Measurements from ENCODE around the gene LRP1B. TPM values are rescaled to one million over a fixed set of nuclear protein-coding genes. Genes with fewer than 3 reads are reported as not detected.

LRP1B gene
- total RNA-seq, 4 donors from 2014 or later: 0.42 to 0.71 (median 0.65) TPM

DNA sequence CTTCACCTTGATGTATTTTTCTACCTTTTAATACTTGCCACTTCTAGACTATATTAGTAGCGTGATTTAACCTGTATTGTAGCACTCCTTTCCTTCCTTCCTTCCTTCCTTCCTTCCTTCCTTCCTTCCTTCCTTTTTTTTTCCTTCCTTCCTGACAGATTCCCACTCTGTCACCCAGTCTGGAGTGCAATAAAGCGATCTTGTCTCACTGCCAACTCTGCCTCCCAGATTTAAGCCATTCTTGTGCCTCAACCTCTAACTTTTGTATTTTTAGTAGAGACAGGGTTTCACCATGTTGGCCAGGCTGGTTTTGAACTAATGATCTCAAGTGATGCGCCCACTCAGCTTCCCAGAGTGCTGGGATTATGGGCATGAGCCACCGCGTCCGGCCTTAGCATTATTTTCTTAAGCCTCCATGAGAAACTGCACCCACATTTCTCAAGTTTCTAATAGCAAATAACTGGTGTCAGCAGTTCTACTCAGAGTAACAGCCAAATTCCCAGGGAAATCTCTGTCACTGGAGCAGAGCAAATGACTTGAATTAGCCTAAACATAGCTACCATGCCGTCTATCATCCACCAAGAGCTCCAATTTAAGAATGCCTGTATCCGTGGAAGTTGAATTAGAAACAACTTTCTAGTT lies 529.2 kb downstream of the LRP1B start:
- no peak for DNase-seq (ENCODE audit: extremely low spot score)
- no peaks in the 10 kb centered on the region for H3K27me3 ChIP-seq
- H3K27ac ChIP-seq (replicated peaks in 1 of 4): no peak overlapping the region
- intact Hi-C loops (cut with DNase I): no loop called here
- WGBS: 75% methylated on average over 8 of the region's 8 CpGs
- H3K36me3 ChIP-seq: no peaks in the 10 kb centered on the region
- TF ChIP-seq, protein P1, sequence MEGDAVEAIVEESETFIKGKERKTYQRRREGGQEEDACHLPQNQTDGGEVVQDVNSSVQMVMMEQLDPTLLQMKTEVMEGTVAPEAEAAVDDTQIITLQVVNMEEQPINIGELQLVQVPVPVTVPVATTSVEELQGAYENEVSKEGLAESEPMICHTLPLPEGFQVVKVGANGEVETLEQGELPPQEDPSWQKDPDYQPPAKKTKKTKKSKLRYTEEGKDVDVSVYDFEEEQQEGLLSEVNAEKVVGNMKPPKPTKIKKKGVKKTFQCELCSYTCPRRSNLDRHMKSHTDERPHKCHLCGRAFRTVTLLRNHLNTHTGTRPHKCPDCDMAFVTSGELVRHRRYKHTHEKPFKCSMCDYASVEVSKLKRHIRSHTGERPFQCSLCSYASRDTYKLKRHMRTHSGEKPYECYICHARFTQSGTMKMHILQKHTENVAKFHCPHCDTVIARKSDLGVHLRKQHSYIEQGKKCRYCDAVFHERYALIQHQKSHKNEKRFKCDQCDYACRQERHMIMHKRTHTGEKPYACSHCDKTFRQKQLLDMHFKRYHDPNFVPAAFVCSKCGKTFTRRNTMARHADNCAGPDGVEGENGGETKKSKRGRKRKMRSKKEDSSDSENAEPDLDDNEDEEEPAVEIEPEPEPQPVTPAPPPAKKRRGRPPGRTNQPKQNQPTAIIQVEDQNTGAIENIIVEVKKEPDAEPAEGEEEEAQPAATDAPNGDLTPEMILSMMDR (IDR thresholded peaks at IDR 0.05): no peak
- no peak for TF ChIP-seq EP300 (IDR thresholded peaks at IDR 0.05)
- no peak for TF ChIP-seq POLR2AphosphoS5 (IDR thresholded peaks at IDR 0.05)
- TF ChIP-seq POLR2A (IDR thresholded peaks at IDR 0.05; ENCODE audit: low read depth): no peak
- H3K4me3 ChIP-seq: no peak overlapping the region
- no peaks in the 10 kb centered on the region for H3K4me1 ChIP-seq
- H3K9me3 ChIP-seq: no peaks in the 10 kb centered on the region

GRCh38 chr2:141599721-141600120 lies 531.1 kb downstream of the LRP1B start:
- no peaks in the 10 kb centered on the region for H3K9me3 ChIP-seq
- H3K27me3 ChIP-seq: no peaks in the 10 kb centered on the region
- H3K4me3 ChIP-seq: no peak overlapping the region
- no peak for DNase-seq (ENCODE audit: extremely low spot score)
- no peaks in the 10 kb centered on the region for H3K36me3 ChIP-seq
- TF ChIP-seq POLR2A (IDR thresholded peaks at IDR 0.05; ENCODE audit: low read depth) (no peak), EP300 (IDR thresholded peaks at IDR 0.05) (no peak), POLR2AphosphoS5 (IDR thresholded peaks at IDR 0.05) (no peak)
- TF ChIP-seq, protein P1 (IDR thresholded peaks at IDR 0.05): no peak
- intact Hi-C loops (cut with DNase I): no loop called here
- H3K27ac ChIP-seq (replicated peaks in 1 of 4): no peak overlapping the region
- H3K4me1 ChIP-seq: no peaks in the 10 kb centered on the region
- WGBS: 92% methylated on average over 4 of the region's 4 CpGs

DNA sequence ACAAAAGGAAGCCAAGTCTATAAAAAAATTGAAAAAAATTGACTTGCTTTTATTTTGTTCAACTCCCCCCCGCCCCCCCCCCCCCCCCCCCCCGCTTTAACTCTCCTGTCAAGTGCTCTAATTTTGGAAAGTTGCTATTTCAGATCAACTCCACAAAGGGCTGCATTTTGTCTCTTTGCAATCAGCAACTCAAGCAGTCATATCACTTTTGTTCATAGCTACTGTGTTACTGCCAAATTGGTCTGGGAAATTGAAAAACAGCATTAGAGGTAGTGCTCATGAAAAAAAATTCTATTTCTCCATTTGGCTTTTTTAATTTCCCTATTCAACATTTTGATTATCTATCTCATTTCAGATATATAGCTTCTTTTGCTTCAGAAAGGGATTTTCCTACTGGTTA lies 531.8 kb downstream of the LRP1B start:
- Histone ChIP-seq H3K4me1 (no peaks in the 10 kb centered on the region), H3K36me3 (no peaks in the 10 kb centered on the region), H3K27me3 (no peaks in the 10 kb centered on the region), H3K4me3 (no peak overlapping the region), H3K27ac (replicated peaks in 1 of 4) (no peak overlapping the region), H3K9me3 (no peaks in the 10 kb centered on the region)
- TF ChIP-seq POLR2AphosphoS5 (IDR thresholded peaks at IDR 0.05) (no peak), EP300 (IDR thresholded peaks at IDR 0.05) (no peak), POLR2A (IDR thresholded peaks at IDR 0.05; ENCODE audit: low read depth) (no peak)
- TF ChIP-seq, protein P1 (IDR thresholded peaks at IDR 0.05): no peak
- intact Hi-C loops (cut with DNase I): no loop called here
- WGBS: 79% methylated on average over 1 of the region's 2 CpGs
- no peak for DNase-seq (ENCODE audit: extremely low spot score)

GRCh38 chr2:141595316-141595920 lies 535.4 kb downstream of the LRP1B start:
- H3K27me3 ChIP-seq: no peaks in the 10 kb centered on the region
- H3K9me3 ChIP-seq: no peaks in the 10 kb centered on the region
- H3K36me3 ChIP-seq: no peaks in the 10 kb centered on the region
- no peak for TF ChIP-seq POLR2AphosphoS5 (IDR thresholded peaks at IDR 0.05)
- H3K27ac ChIP-seq (replicated peaks in 1 of 4): no peak overlapping the region
- no peaks in the 10 kb centered on the region for H3K4me1 ChIP-seq
- DNase-seq (ENCODE audit: extremely low spot score): no peak
- WGBS: 67% methylated on average over 3 of the region's 3 CpGs
- H3K4me3 ChIP-seq: no peak overlapping the region
- intact Hi-C loops (cut with DNase I): no loop called here

DNA sequence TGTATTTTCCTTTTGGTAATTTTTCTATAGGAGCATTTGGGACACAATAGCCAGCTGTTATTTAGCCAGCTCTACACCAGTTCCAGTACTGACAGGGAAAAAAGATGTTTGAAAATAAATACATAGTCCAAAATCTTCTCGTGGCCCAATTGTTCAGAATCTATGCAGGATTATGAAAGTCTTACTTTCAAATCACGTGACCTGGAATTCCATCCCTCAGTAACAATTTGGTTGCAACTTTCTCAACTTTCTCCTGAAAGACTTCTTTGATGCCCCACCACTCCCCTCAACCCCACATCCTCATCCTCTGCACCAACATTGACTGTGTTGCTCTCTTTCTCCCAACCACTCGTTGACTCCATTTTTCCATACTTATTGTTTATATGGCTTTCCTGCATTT lies 539.0 kb downstream of the LRP1B start:
- no peaks in the 10 kb centered on the region for H3K9me3 ChIP-seq
- H3K4me3 ChIP-seq: no peak overlapping the region
- 59% methylated on average over 3 of the region's 3 CpGs for WGBS
- H3K27me3 ChIP-seq: no peaks in the 10 kb centered on the region
- no peak for TF ChIP-seq POLR2A (IDR thresholded peaks at IDR 0.05; ENCODE audit: low read depth)
- TF ChIP-seq EP300 (IDR thresholded peaks at IDR 0.05): no peak
- H3K27ac ChIP-seq (replicated peaks in 1 of 4): no peak overlapping the region
- no peaks in the 10 kb centered on the region for H3K36me3 ChIP-seq
- no peaks in the 10 kb centered on the region for H3K4me1 ChIP-seq
- intact Hi-C loops (cut with DNase I): no loop called here
- DNase-seq (ENCODE audit: extremely low spot score): no peak

Measured in esophagus muscularis mucosa (tissue), 4 donors.